SK-N-SH (cell line): ENCODE results near the gene BRD2. TPM values are rescaled to one million over a fixed set of nuclear protein-coding genes. Genes with fewer than 3 reads are reported as not detected.
"Not testable (repeated sequence)": the region's sequence is repeated elsewhere in the genome, so short reads cannot be mapped to it uniquely, and the experiment has no call there.

Experiments
- CTCF ChIA-PET: fragments of 300-600, 350-600 bp; formaldehyde crosslinking; extraction: SDS; loops from one replicate; lab custom pipeline; 2021; lab: Yijun Ruan, JAX
- POLR2A ChIA-PET: fragments of 350-600 bp; sonication (Branson Sonifier 250); formaldehyde crosslinking; extraction: SDS; loops from one replicate; lab custom pipeline; 2020; ENCODE audit warnings: antibody characterized with exemption, inconsistent platforms; lab: Yijun Ruan, JAX
- DNase-seq: peaks from one replicate; pipeline ENCODE4 v3.0.0; 2012
- H2AFZ ChIP-seq: fragments of 200-600 bp; sonication (generic); 2 replicates; pipeline ENCODE4 v1.8.1; 2016; ENCODE audit warnings: antibody characterized with exemption, mild to moderate bottlenecking, low read depth
- H3F3A ChIP-seq: fragments of 200-600 bp; sonication (generic); replicated peaks from 2 replicates; pipeline ENCODE3; 2016; ENCODE audit warnings: antibody characterized with exemption, mild to moderate bottlenecking; ENCODE audit not compliant: insufficient read depth
- H3K27ac ChIP-seq, 2 experiments: fragments of 200-500 bp in 1 of 2; fragments of 200-600 bp in 1 of 2; sonication (Bioruptor generic) in 1 of 2; sonication (generic), shearing (Covaris generic) in 1 of 2; 2 replicates each; pipeline versions ENCODE4 v1.5.1 to v1.6.1; 2014 to 2016; ENCODE audit warnings: low read depth in 2 of 2, inconsistent platforms in 1 of 2, low read length in 1 of 2, mild to moderate bottlenecking in 1 of 2, mixed read lengths in 1 of 2
- H3K27me3 ChIP-seq: fragments of 200-600 bp; sonication (generic), shearing (Covaris generic); 2 replicates; pipeline ENCODE4 v1.6.1; 2016; ENCODE audit warnings: mixed run types; ENCODE audit not compliant: insufficient read depth
- H3K36me3 ChIP-seq, 2 experiments: fragments of 200-500 bp in 1 of 2; fragments of 200-600 bp in 1 of 2; sonication (Bioruptor generic) in 1 of 2; sonication (generic) in 1 of 2; replicated peaks in 1 of 2; 2 replicates each; pipeline versions ENCODE3 to v1.5.1; 2014 to 2016; ENCODE audit warnings: low read length in 1 of 2, mild to moderate bottlenecking in 1 of 2; ENCODE audit not compliant: insufficient read depth in 2 of 2, control insufficient read depth in 1 of 2
- H3K4me1 ChIP-seq, 2 experiments: fragments of 200-500 bp in 1 of 2; fragments of 200-600 bp in 1 of 2; sonication (Bioruptor generic) in 1 of 2; sonication (generic), shearing (Covaris generic) in 1 of 2; 2 replicates each; pipeline versions ENCODE4 v1.5.1 to v1.6.1; 2014 to 2016; ENCODE audit warnings: low read depth in 1 of 2, low read length in 1 of 2, mixed run types in 1 of 2; ENCODE audit not compliant: insufficient read depth in 2 of 2, control insufficient read depth in 1 of 2
- H3K4me2 ChIP-seq: fragments of 200-600 bp; sonication (generic), shearing (Covaris generic); 2 replicates; pipeline ENCODE4 v1.6.1; 2017; ENCODE audit warnings: mixed run types
- H3K4me3 ChIP-seq, 2 experiments: fragments of 200-500 bp in 1 of 2; fragments of 200-600 bp in 1 of 2; sonication (Bioruptor generic) in 1 of 2; sonication (generic), shearing (Covaris generic) in 1 of 2; 2 replicates each; pipeline versions ENCODE4 v1.5.1 to v1.8.1; 2014 to 2016; ENCODE audit warnings: low read depth in 2 of 2, inconsistent platforms in 1 of 2, low read length in 1 of 2, mild to moderate bottlenecking in 1 of 2, mixed read lengths in 1 of 2, moderate library complexity in 1 of 2
- H3K79me2 ChIP-seq: fragments of 200-600 bp; sonication (generic); 2 replicates; pipeline ENCODE4 v1.8.1; 2017; ENCODE audit warnings: mild to moderate bottlenecking; ENCODE audit not compliant: insufficient read depth
- H3K9ac ChIP-seq: fragments of 200-600 bp; sonication (generic); 2 replicates; pipeline ENCODE4 v1.6.1; 2017; ENCODE audit warnings: mixed run types
- H3K9me2 ChIP-seq: fragments of 200-600 bp; sonication (generic); 2 replicates; pipeline ENCODE4 v1.6.1; 2017; ENCODE audit warnings: mixed run types
- H3K9me3 ChIP-seq: fragments of 200-600 bp; sonication (generic); 2 replicates; pipeline ENCODE4 v1.6.1; 2017; ENCODE audit warnings: mixed run types, mild to moderate bottlenecking, moderate library complexity
- H4K20me1 ChIP-seq: fragments of 200-600 bp; sonication (generic); 2 replicates; pipeline ENCODE4 v1.6.1; 2017; ENCODE audit warnings: mild to moderate bottlenecking, mixed run types; ENCODE audit not compliant: insufficient read depth
- CHD2 ChIP-seq: fragments of 150-350 bp; IDR thresholded peaks from 2 replicates; pipeline ENCODE4 v1.6.1; 2018; ENCODE audit warnings: low read length; ENCODE audit not compliant: partially characterized antibody
- EP300 ChIP-seq, 2 experiments: IDR thresholded peaks; 2 replicates each; pipeline versions ENCODE4 v1.4.0 to v1.6.1; 2012; ENCODE audit warnings: borderline replicate concordance in 1 of 2, low read depth in 1 of 2, low read length in 1 of 2
- FOSL2 ChIP-seq: IDR thresholded peaks from 2 replicates; pipeline ENCODE4 v1.4.0; 2012; ENCODE audit warnings: low read depth, mild to moderate bottlenecking, moderate library complexity, borderline replicate concordance
- FOXJ3 ChIP-seq: sonication (generic); formaldehyde crosslinking; IDR thresholded peaks from 2 replicates; pipeline ENCODE4 v1.5.1; 2020; ENCODE audit warnings: mild to moderate bottlenecking, missing genetic modification reagents
- GABPA ChIP-seq: IDR thresholded peaks from 2 replicates; pipeline ENCODE4 v1.4.0; 2012; ENCODE audit warnings: low read depth, mild to moderate bottlenecking
- NFIC ChIP-seq: IDR thresholded peaks from 2 replicates; pipeline ENCODE4 v1.4.0; 2012; ENCODE audit warnings: borderline replicate concordance
- NRF1 ChIP-seq: IDR thresholded peaks from 2 replicates; pipeline ENCODE4 v1.6.1; 2012; ENCODE audit warnings: low read depth, mild to moderate bottlenecking, low read length
- RFX5 ChIP-seq: IDR thresholded peaks from 2 replicates; pipeline ENCODE4 v1.6.1; 2012; ENCODE audit warnings: mild to moderate bottlenecking, improper control_type of control experiment, low read length
- SMC3 ChIP-seq: IDR thresholded peaks from 2 replicates; pipeline ENCODE4 v1.6.1; 2012; ENCODE audit warnings: low read depth, low read length, improper control_type of control experiment
- TEAD4 ChIP-seq: IDR thresholded peaks from 2 replicates; pipeline ENCODE4 v1.4.0; 2012; ENCODE audit warnings: mild to moderate bottlenecking, borderline replicate concordance; ENCODE audit not compliant: insufficient read depth
- YY1 ChIP-seq: IDR thresholded peaks from 2 replicates; pipeline ENCODE4 v1.4.0; 2012; ENCODE audit warnings: low read depth, mild to moderate bottlenecking
- WGBS: methylation state at CpG from one replicate; pipeline ENCODE4 v1.1.6; 2017; ENCODE audit warnings: low lambda C conversion rate; 5-methylcytosine and 5-hydroxymethylcytosine counted together
- polyA plus RNA-seq, 3 experiments: library from polyadenylated mRNA; depleted of rRNA; stranded (reverse); fragments of >200 nt; gene quantifications; 2 replicates each; pipeline ENCODE4 v1.2.3, GENCODE V29; 2012
- TF ChIP-seq, protein P1 (sequence below): fragments of 200-600 bp; sonication (generic); IDR thresholded peaks from 2 replicates; pipeline ENCODE4 v1.6.1; 2017; ENCODE audit warnings: antibody characterized with exemption, mild to moderate bottlenecking, moderate library complexity
- TF ChIP-seq, protein P2 (sequence below): fragments of 150-350 bp; IDR thresholded peaks from 2 replicates; pipeline ENCODE4 v1.6.1; 2016; ENCODE audit warnings: mild to moderate bottlenecking, low read depth, low read length
- TF ChIP-seq, protein P3 (sequence below): fragments of 150-350 bp; IDR thresholded peaks from 2 replicates; pipeline ENCODE4 v1.6.1; 2017; ENCODE audit warnings: antibody characterized with exemption, low read length, low read depth, borderline replicate concordance

BRD2 gene
- polyA plus RNA-seq, 1 of the 3 experiments (the other 2 are of a cell fraction): 104 TPM

DNA sequence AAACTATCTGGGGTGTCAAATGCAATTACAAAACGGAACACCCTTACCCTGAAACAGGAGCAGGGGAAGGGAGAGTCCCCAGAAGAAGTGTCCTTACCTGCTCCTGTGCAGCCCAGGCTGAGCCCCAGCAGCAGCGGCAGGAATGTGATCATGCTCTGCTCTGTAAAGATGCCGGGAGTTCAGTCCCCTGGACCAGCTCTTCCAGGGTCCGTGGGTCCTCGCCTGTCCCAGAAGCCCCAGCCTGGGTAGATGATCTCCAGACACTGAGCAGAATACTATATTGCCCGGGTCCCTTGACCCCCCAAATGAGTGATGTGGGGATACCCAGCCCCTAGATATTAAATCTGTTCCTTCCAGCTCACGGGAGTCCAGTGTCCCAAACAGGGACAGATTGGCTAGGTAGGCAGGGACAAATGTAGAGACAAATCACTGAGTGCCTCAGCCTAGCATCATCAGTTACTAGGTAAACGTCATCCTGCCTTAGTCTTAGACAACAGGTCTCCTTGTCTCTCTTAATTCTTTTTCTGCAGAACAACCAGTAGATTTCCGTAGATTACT is 27.7 kb upstream of the BRD2 start, which contains the start of gene HLA-DMB:
TSS of gene HLA-DMB (minus strand) at position 373 of the 558 bp plus-strand sequence. CDS start at position 152, 221 bp downstream.
- peak; percentile 53 for DNase-seq
- Histone ChIP-seq H3K9ac (no peak within 1 kb of the TSS), H2AFZ (no peak within 1 kb of the TSS), H3K36me3 (no peaks in the 10 kb centered on the region), H3K9me3 (peaks cover 1% of the 10 kb centered on the region), H3K4me2 (peak within 1 kb of the TSS; percentile 68), H4K20me1 (no peaks in the 10 kb centered on the region), H3K27ac (no peak within 1 kb of the TSS), H3K27me3 (peaks cover 51% of the 10 kb centered on the region; the same call in 1 of the 2 replicates), H3K79me2 (no peaks in the 10 kb centered on the region), H3F3A (no peaks in the 10 kb centered on the region), H3K4me1 (peaks cover 0 to 3% of the 10 kb centered on the region in 2 experiments; a peak in 1 of 4 replicates), H3K4me3 (peak within 1 kb of the TSS; percentile 36 to 42; a peak in 3 of 4 replicates), H3K9me2 (no peaks in the 10 kb centered on the region)
- TF ChIP-seq YY1 (no peak), RFX5 (peak; percentile 100)
- ChIA-PET CTCF (interaction anchor here (1.0 to 15.2 kb wide), 8 partner anchors 8 to 307 kb away, joined by 4 to 391 read pairs (median 14); partner anchors contain the start of genes BRD2 and HLA-DMA), POLR2A (interaction anchor here (1.9 kb wide), 1 partner anchor 31 kb away, joined by 9 read pairs; no protein-coding TSS in a partner anchor)
- 5% methylated on average over 8 of the region's 9 CpGs for WGBS

DNA sequence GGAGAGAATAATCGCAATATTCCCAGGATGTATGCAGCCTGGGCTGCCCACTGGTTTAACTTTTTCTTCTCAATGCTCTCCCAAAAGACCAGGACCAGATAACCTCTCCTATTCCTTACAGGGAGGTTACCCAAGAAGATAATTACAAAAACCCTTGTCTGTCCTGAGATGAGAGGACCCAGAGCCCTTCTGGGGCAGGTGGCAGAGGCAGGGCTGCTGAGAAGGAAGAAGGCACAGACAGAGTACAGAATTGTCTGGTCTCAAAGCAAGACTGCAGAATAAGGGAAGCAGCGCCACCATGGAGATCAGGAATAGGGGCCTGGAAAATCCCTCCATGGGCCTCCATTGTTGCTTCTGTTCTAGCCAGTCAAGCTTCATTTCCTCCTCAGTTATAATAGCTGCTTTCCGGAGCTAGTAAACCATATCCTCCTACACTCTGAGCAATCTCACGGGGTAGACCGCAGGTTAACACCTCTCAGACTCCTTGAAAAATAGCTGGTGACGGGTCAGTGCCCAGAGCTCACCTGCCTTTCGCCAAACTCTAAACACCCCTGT is 27.1 kb upstream of the BRD2 start:
- no peak overlapping the region for H3K9ac ChIP-seq
- no peaks in the 10 kb centered on the region for H3K79me2 ChIP-seq
- no peak overlapping the region; the same call in 1 of the 2 replicates for H3K4me2 ChIP-seq
- H3F3A ChIP-seq: no peaks in the 10 kb centered on the region
- no peak overlapping the region for H3K4me3 ChIP-seq
- no peak overlapping the region for H2AFZ ChIP-seq
- POLR2A ChIA-PET: interaction anchor here (1.9 kb wide), 1 partner anchor 31 kb away, joined by 9 read pairs; no protein-coding TSS in a partner anchor
- H3K9me2 ChIP-seq: no peaks in the 10 kb centered on the region
- WGBS: 67% methylated on average over 7 of the region's 7 CpGs
- no peaks in the 10 kb centered on the region for H3K36me3 ChIP-seq
- H3K27me3 ChIP-seq: peaks cover 50% of the 10 kb centered on the region; the same call in 1 of the 2 replicates
- no peaks in the 10 kb centered on the region for H4K20me1 ChIP-seq
- CTCF ChIA-PET: interaction anchor here (0.7 to 15.2 kb wide), 8 partner anchors 8 to 307 kb away, joined by 3 to 391 read pairs (median 14); partner anchors contain the start of genes BRD2 and HLA-DMA
- H3K9me3 ChIP-seq: peaks cover 6% of the 10 kb centered on the region
- no peak for DNase-seq
- TF ChIP-seq SMC3 (no peak), GABPA (no peak), NRF1 (no peak), CHD2 (no peak), TEAD4 (no peak), EP300 (IDR thresholded peaks at IDR 0.05; ENCODE audit: borderline replicate concordance in 1 of 2, low read depth in 1 of 2, low read length in 1 of 2) (no peak), NFIC (no peak), FOXJ3 (CRISPR knock-in tag) (no peak), FOSL2 (no peak), YY1 (no peak)
- TF ChIP-seq, protein P1, sequence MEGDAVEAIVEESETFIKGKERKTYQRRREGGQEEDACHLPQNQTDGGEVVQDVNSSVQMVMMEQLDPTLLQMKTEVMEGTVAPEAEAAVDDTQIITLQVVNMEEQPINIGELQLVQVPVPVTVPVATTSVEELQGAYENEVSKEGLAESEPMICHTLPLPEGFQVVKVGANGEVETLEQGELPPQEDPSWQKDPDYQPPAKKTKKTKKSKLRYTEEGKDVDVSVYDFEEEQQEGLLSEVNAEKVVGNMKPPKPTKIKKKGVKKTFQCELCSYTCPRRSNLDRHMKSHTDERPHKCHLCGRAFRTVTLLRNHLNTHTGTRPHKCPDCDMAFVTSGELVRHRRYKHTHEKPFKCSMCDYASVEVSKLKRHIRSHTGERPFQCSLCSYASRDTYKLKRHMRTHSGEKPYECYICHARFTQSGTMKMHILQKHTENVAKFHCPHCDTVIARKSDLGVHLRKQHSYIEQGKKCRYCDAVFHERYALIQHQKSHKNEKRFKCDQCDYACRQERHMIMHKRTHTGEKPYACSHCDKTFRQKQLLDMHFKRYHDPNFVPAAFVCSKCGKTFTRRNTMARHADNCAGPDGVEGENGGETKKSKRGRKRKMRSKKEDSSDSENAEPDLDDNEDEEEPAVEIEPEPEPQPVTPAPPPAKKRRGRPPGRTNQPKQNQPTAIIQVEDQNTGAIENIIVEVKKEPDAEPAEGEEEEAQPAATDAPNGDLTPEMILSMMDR: no peak
- TF ChIP-seq, protein P2, sequence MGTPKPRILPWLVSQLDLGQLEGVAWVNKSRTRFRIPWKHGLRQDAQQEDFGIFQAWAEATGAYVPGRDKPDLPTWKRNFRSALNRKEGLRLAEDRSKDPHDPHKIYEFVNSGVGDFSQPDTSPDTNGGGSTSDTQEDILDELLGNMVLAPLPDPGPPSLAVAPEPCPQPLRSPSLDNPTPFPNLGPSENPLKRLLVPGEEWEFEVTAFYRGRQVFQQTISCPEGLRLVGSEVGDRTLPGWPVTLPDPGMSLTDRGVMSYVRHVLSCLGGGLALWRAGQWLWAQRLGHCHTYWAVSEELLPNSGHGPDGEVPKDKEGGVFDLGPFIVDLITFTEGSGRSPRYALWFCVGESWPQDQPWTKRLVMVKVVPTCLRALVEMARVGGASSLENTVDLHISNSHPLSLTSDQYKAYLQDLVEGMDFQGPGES: no peak
- TF ChIP-seq, protein P3, sequence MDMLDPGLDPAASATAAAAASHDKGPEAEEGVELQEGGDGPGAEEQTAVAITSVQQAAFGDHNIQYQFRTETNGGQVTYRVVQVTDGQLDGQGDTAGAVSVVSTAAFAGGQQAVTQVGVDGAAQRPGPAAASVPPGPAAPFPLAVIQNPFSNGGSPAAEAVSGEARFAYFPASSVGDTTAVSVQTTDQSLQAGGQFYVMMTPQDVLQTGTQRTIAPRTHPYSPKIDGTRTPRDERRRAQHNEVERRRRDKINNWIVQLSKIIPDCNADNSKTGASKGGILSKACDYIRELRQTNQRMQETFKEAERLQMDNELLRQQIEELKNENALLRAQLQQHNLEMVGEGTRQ: no peak
- no peak overlapping the region for H3K27ac ChIP-seq
- H3K4me1 ChIP-seq: peaks cover 0 to 3% of the 10 kb centered on the region in 2 experiments; a peak in 1 of 4 replicates

DNA sequence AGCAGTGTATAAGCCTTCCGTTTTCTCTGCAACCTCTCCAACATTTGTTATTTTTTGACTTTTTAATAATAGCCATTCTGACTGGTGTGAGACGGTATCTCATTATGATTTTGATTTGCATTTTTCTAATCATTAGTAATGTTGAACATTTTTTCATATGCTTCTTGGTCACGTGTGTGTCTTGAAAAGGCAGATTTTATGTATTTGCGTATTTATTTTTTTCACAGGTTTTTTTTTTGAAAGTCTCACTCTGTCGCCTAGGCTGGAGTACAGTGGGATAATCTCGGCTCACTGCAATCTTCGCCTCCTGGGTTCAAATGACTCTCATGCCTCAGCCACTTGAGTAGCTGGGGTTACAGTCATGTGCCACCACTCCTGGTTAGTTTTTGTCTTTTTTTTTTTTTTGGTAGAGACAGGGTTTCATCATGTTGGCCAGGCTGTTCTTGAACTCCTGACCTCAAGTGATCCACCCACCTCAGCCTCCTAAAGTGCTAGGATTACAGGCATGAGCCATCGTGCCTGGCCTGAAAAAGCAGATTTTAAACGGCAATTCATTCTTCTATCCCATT is 25.8 kb upstream of the BRD2 start:
- CTCF ChIA-PET: interaction anchor here (0.7 to 15.2 kb wide), 7 partner anchors 10 to 305 kb away, joined by 3 to 391 read pairs (median 21); partner anchors contain the start of genes BRD2 and HLA-DMA
- H3K27ac ChIP-seq, H3K9me2 ChIP-seq, H3K79me2 ChIP-seq, H4K20me1 ChIP-seq, H3K9ac ChIP-seq, H3F3A ChIP-seq, H3K4me1 ChIP-seq, POLR2A ChIA-PET, H3K9me3 ChIP-seq, H2AFZ ChIP-seq, H3K4me3 ChIP-seq, DNase-seq, H3K4me2 ChIP-seq, H3K36me3 ChIP-seq: not testable (repeated sequence)
- H3K27me3 ChIP-seq: peaks cover 37% of the 10 kb centered on the region; the same call in 1 of the 2 replicates
- WGBS: 43% methylated on average over 9 of the region's 9 CpGs
